TTC549 (cell line): ENCODE data around the gene TWNK.
A peak's percentile ranks its signal among the peaks of the same experiment; 100 is the strongest.
"Not testable (repeated sequence)": the region's sequence is repeated elsewhere in the genome, so short reads cannot be mapped to it uniquely, and the experiment has no call there.

Experiments used
- FAIRE-seq: peaks from 2 replicates; lab custom pipeline; 2012; peaks lifted over from hg19 to GRCh38; lab: Jason Lieb, UNC

The TWNK gene

DNA sequence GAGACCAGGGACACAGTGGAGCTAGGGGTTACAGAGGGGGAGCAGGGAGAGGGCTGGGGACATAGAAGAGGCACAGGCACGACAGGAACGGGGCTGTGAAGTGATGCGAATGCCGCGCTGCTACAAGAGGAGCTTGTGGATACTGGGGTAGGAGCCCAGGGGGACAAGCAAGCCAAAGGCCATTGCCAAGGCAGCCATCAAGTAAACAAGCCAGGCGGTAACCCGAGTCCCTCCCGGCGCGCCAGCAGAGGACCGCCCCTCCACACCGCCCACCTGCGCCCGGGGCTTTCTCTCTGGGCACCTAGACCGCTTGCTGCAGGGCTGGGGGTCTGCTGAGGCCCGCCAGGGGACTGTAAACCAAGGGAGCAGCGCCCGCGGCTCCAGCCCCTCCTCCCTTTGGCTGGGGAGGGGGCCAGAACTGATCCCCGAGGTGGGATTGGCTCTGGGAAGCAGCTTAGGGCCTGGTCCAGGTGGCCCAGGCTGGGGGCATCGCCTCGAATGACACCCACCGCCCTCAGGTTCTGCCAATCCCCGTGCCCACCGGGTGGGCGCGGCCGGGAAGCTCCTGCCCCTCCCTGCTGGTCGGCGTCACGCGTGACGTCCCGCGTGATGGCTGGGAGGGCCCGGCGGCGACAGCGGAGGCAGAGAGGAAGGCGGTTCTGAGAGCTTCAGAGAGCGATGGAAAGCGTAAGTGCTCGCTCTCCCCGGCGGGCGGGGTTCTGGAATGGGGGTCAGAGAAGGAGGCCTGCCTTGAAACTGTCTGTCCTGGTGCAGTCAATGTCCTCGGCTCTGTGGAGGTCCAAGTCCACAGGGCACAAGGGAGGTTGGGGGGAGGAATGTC, 44.7 kb downstream of the TWNK start:
- no peak for FAIRE-seq

GRCh38 chr10:101032637-101033224, 45.4 kb downstream of the TWNK start:
- FAIRE-seq: no peak

DNA sequence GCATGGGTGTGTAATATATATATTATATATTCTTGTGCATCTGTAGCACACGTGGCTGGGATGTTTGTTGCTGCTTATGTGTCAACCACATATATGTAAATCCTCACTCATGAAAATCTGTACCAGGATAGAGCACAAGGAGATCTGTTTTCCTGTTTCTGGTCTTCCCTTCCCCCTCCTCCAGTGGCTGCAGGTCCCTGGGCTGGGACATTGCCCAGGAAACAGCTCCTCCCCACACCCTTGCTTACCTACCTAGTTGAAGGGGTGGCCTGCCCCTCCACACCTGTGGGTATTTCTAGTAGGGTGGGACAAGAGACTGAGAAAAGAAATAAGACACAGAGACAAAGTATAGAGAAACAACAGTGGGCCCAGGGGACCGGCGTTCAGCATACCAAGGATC, 45.9 kb downstream of the TWNK start:
- no peak for FAIRE-seq

GRCh38 chr10:101034404-101034803, 47.1 kb downstream of the TWNK start:
- FAIRE-seq: not testable (repeated sequence)

GRCh38 chr10:101035314-101035713, 48.0 kb downstream of the TWNK start:
- FAIRE-seq: no peak

DNA sequence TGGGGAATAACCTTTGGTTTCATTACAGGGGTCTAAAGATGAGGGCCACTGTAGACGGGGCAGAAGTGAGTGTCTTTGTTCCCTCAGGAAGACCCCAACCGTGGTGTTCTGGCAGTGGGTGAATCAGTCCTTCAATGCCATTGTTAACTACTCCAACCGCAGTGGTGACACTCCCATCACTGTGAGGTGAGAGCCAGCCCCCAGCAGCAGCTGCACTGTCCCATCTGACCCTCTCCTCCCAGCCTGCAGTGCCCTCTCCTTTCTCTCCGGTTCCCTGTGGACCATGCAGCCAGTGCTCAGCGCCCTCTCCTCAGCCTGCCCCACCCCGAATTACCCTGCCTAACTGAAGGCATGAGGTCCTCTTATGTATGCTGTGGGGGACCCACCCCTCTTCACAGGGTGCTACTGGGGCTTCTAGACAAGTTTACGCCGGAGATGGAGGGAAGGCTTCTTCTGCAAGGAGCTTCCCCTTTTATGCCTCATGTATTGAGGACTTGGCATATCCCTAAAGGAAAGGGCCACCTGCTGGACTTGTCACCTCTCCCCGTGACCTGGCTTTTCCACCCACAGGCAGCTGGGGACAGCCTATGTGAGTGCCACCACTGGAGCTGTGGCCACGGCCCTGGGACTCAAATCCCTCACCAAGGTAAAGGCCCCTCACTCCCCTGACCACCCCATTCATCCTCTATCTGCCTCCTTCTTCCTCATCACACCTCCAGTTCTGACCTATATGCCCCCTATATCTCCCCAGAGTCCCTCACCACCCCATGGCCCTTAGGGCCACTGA, 48.8 kb downstream of the TWNK start:
- no peak for FAIRE-seq

GRCh38 chr10:101036726-101037125, 49.4 kb downstream of the TWNK start:
- FAIRE-seq: no peak

DNA sequence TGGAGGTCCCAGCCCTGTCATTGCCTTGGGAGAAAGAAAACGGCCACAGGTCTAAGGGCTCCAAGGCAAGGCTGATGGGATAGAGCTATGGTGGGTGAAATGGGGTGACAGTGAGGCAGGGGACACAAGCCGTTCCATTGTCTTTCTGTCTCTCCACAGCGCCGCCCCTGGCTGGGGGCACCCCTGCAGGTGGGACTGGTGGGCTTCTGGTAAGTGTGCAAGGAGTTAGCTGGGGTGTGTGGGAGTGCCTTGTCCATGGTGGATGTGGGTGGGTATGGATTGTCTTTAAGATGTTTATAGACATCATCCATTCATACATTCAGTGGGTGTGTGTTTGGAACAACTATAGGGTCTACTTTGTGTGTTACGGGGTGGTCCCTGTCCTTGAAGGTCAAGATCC, 51.1 kb downstream of the TWNK start:
- FAIRE-seq: no peak

GRCh38 chr10:101040061-101040460, 52.7 kb downstream of the TWNK start:
- no peak for FAIRE-seq

GRCh38 chr10:101040851-101041250, 53.5 kb downstream of the TWNK start:
- FAIRE-seq: no peak

- FAIRE-seq: peak; percentile 69
Measured at GRCh38 chr10:101041252-101041761, 54.0 kb downstream of the TWNK start.

- no peak for FAIRE-seq
Measured at GRCh38 chr10:101042118-101042517, 54.8 kb downstream of the TWNK start.

GRCh38 chr10:101042667-101043362, 55.5 kb downstream of the TWNK start:
- FAIRE-seq: peak; percentile 66

DNA sequence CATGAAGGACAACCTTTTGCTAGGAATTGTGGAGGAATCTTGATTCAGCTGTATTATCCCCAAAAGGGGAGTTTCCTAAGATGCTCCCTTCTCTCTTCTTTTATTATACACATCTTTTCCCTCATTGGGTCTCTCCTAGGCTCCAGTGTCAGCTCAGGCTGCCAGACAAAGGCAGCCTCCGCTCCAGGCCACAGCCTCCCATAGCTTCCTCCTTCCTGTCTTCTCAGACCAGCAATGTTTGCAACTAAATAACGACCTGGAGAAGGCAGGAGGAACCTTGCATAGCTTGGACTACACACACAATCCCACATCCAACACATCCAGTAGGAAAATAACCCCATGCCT, 56.0 kb downstream of the TWNK start:
- FAIRE-seq: no peak
